CD4-positive, alpha-beta T cell treated with Interleukin-21 for 1 hour (primary cell): ENCODE measurements around the gene TEN1.

Experiments
- DNase-seq: peaks from one replicate; pipeline ENCODE4 v3.0.0-alpha.2; 2020

The TEN1 gene

GRCh38 chr17:75979705-75980187 is 706 bp downstream of the TEN1 start:
- DNase-seq = no peak

- DNase-seq = no peak
Measured at GRCh38 chr17:75980188-75981018, 1.4 kb downstream of the TEN1 start.

DNA sequence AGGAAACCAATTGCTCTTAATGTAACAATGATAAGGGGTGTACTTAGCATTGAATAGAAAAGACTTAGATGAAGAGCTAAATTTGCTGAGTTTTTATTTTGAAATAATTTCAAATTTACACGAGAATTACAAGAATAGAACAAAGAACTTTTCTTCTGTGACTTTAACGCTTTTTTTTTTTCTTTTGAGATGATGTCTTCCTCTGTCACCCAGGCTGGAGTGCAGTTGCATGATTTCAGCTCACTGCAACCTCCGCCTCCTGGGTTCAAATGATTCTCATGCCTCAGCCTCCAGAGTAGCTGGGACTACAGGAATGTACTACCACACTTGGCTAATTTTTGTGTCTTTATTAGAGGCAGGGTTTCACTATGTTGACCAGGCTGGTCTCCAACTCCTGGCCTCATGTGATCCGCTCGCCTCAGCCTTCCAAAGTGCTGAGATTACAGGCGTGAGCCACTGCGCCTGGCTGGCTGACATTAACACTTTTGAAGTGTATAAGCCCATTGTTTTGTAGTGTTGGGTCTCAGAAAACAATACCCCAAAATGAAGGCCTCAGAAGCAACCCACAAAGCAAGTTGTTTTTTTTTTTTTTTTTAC is 2.1 kb downstream of the TEN1 start:
- no peak for DNase-seq

DNA sequence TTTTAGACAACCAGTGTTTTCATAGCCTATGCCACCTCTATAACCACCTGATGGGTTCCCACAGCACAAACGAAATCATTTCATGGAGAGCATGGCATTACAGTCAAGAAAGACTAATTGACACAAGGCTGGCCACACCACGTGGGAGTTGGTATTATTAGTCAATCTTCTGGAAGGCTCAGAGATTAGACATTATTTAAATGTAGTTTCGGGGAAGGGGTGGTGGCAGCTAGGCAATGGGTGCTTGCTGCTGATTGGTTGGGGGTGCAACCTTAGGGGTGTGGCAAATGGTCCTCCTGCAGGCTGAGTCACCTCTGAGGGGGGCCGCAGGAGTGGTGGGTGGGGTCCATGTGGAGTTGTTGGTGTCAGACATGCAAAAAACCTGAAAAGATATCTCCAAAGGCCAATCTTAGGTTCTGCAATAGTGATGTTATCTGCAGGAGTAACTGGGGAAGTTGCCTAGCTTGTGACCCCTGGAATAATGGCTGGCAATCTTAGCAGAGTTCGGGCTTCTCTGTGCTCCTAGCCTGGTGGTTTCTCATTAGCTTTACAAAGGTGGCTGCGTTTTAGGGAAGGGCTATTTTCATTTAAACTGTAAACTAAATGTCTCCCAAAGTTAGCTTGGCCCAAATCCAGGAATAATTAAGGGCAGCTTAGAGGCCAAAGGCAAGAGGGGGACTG is 4.6 kb downstream of the TEN1 start:
- no peak for DNase-seq

DNA sequence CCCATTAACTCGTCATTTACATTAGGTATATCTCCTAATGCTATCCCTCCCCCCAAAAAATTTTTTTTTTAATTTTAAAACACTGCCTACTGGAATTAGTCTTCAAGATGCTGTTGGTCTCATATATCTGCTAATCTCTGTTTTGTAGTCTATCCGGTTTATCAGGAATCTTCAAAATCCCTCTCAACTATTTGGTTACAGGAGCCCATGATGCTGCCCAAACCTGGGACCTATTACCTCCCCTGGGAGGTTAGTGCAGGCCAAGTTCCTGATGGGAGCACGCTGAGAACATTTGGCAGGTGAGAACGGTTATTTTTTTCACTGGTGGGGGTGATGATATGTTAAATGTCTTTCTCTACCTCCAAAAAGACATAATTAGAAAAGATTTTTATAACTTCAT is 6.9 kb downstream of the TEN1 start:
- no peak for DNase-seq

GRCh38 chr17:75987041-75987440 is 8.0 kb downstream of the TEN1 start:
- DNase-seq = no peak

DNA sequence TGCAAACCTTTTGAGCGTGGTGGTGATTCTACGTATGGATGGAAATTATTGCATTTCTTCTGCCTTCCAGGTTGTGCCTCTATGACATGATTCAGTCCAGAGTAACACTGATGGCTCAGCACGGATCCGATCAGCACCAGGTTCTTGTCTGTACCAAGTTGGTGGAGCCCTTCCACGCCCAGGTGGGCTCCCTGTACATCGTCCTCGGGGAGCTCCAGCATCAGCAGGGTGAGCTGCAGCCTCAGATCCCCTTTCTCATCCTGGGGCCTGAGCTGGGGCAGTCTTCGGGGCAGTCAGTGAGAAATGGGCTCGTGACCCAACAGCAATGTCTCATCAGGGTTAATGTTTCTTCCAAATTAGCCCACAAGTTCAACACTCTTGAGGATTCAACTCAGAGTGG is 12.4 kb downstream of the TEN1 start:
- no peak for DNase-seq

DNA sequence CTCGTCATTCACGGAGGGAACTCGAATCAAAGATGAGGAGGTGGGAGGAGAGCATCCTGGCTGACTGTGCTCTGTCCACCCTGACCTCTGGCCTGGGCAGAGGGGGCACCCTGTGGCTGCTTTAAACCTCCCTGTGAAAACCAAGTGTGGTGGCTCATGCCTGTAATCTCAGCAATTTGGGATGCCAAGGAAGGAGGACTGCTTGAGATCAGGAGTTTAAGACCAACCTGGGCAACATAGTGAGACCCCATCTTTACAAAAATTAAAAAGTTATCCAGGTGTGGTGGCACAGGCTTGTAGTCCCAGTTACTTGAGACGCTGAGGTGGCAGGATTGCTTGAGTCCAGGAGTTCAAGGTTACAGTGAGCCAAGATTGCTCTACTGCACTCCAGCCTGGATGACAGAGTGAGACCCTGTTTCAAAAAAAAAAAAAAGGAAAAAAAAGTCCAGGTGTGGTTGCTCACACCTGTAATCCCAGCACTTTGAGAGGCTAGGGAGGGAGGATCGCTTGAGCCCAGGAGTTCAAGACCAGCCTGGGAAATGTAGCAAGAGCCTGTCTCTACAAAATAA is 15.8 kb downstream of the TEN1 start:
- DNase-seq = no peak

- no peak for DNase-seq
Measured at GRCh38 chr17:75995385-75995925, 16.4 kb downstream of the TEN1 start.

DNA sequence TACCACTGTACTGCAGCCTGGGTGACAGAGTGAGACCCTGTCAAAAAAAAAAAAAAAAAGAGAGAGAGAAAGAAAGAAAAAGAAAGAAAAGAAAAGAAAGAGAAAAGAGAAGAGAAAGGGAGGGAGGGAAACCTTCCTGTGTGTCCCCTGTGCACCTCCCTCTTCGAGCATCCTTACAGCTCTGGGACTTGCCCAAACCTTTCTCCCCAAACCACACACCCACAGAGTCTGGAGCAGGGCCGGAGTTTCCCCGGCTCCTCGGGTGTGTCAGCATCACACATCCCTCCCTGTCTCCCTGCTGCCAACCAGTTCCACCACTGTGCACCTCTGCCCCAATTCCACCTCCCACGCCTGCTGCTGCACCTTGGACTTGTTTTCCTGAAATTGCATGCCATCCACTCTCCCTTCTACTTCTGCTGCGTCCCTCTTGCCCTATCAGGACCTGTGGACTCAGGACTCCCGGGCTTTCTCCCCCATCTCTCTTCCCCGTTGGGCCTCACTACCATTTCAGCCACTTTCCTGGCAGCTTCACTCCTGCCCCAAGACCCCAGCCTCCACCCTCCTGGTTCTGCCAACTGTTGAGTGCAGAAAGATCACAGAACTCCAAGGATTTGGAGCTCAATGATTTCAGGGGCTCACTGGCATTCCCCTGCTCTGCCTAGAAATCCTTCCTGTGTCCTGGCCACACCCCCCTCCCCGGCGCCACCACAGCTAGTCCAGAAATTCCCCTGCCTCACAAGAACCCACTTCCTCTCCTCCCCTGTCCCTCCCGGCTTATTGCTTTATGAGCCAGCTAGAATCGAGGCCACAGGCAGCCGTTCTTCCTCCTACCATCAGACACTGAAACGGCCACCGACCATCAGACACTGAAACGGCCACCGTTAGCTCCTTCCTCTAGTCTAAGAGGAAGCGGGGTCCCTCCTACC is 17.9 kb downstream of the TEN1 start:
- peak; percentile 51 for DNase-seq

GRCh38 chr17:75998327-75998795 is 19.3 kb downstream of the TEN1 start:
- no peak for DNase-seq

GRCh38 chr17:76000016-76000754 is 21.1 kb downstream of the TEN1 start:
- peak; percentile 56 for DNase-seq

DNA sequence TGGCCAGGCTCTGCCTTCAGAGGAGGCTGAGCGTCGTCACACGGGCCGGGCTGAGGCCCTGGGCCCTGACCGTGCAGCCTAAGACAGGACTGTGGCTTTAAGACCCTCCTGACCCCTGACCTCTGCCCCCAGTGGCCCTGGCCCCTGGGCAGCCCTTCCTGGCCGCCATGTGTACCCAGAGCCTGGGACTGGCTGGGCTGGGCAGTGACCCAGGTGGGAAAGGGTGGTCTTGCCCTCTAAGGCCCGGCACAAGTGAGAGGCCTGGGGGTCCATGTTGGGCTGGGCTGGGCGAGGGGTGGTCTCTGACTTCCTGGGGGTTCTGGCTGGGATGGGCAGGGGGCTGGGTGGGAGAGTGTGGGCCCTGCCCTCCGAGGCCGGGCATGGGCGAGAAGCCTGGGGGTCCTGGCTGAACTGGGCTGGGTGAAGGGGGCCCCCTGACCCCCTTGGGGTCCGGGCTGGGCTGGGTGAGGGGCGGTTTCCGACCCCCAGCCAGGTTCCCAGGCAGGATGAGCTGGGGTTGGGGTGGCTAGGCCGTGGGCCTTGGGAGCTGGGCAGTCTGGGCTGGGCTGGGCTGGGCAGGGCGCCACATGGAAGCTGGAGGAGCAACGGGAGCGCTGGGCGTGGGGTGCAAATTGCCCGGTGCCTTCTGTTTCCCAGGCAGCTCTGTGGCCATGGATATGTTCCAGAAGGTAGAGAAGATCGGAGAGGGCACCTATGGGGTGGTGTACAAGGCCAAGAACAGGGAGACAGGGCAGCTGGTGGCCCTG is 21.9 kb downstream of the TEN1 start, which contains the start of gene CDK3:
Gene CDK3, plus strand, starts transcription at position 101 of the 767 bp plus-strand sequence. Its CDS starts 571 bp downstream, at position 672.
- no peak for DNase-seq

- no peak for DNase-seq
Measured at GRCh38 chr17:76002100-76002499, 23.1 kb downstream of the TEN1 start.

- no peak for DNase-seq
Measured at GRCh38 chr17:76003915-76004314, 24.9 kb downstream of the TEN1 start.

GRCh38 chr17:76004750-76005262 is 25.8 kb downstream of the TEN1 start:
- no peak for DNase-seq

- DNase-seq = peak; percentile 81
Measured at GRCh38 chr17:76005263-76006149, 26.5 kb downstream of the TEN1 start.

- no peak for DNase-seq
Measured at GRCh38 chr17:76007131-76007849, 28.2 kb downstream of the TEN1 start.
